Nephron (organoid): ENCODE results near the gene CSK.

Experiments used
- H3K27ac Mint-ChIP-seq, 3 experiments: 2 replicates each; pipeline ENCODE4 v1.8.0; 2020; ENCODE audit warnings: mixed read lengths in 3 of 3, mild to moderate bottlenecking in 2 of 3, moderate library complexity in 1 of 3
- H3K27me3 Mint-ChIP-seq: 2 replicates; pipeline ENCODE4 v1.8.0; 2021; ENCODE audit warnings: low read depth, mild to moderate bottlenecking, moderate library complexity, mixed read lengths
- H3K36me3 Mint-ChIP-seq: 2 replicates; pipeline ENCODE4 v1.8.0; 2020; ENCODE audit warnings: low read depth, mixed read lengths
- H3K4me1 Mint-ChIP-seq: 2 replicates; pipeline ENCODE4 v1.8.0; 2020; ENCODE audit warnings: mixed read lengths
- H3K4me3 Mint-ChIP-seq, 3 experiments: 2 replicates each; pipeline ENCODE4 v1.8.0; 2020; ENCODE audit warnings: mild to moderate bottlenecking in 3 of 3, mixed read lengths in 3 of 3, moderate library complexity in 2 of 3
- H3K9me3 Mint-ChIP-seq: 2 replicates; pipeline ENCODE4 v1.8.0; 2020; ENCODE audit warnings: mixed read lengths
- TF ChIP-seq, protein P1 (sequence below), 3 experiments: fragments of 200-600 bp; sonication (generic); IDR thresholded peaks; one replicate each; pipeline ENCODE4 v1.5.0; 2021; ENCODE audit warnings: antibody characterized with exemption in 3 of 3; ENCODE audit not compliant: unreplicated experiment in 3 of 3

Gene CSK

DNA sequence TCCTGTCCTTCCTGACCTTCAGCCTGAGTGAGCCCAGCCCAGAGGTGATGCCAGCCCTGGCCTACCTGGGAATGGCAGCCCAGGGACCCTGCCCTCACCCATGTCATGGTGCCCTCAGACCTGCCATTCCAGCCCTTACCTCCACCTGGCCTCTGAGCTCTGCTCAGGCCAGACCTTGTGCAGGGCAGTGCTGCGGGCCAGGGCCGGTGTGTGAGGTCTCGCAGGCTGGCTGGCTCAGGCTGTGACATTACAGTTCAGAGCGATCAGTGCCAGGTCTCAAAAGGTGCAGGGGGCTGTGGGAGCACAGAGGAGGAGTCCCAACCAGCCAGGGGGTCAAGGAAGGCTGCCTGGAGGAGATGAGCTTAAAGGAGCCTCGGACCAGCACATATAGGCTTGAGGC, 38.2 kb downstream of the CSK start:
- Mint-ChIP-seq H3K36me3 (no peaks in the 10 kb centered on the region), H3K4me3 (no peak overlapping the region), H3K27me3 (peaks cover 43% of the 10 kb centered on the region), H3K27ac (no peak overlapping the region), H3K4me1 (no peaks in the 10 kb centered on the region), H3K9me3 (no peaks in the 10 kb centered on the region)
- TF ChIP-seq, protein P1, sequence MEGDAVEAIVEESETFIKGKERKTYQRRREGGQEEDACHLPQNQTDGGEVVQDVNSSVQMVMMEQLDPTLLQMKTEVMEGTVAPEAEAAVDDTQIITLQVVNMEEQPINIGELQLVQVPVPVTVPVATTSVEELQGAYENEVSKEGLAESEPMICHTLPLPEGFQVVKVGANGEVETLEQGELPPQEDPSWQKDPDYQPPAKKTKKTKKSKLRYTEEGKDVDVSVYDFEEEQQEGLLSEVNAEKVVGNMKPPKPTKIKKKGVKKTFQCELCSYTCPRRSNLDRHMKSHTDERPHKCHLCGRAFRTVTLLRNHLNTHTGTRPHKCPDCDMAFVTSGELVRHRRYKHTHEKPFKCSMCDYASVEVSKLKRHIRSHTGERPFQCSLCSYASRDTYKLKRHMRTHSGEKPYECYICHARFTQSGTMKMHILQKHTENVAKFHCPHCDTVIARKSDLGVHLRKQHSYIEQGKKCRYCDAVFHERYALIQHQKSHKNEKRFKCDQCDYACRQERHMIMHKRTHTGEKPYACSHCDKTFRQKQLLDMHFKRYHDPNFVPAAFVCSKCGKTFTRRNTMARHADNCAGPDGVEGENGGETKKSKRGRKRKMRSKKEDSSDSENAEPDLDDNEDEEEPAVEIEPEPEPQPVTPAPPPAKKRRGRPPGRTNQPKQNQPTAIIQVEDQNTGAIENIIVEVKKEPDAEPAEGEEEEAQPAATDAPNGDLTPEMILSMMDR (IDR thresholded peaks at IDR 0.05; ENCODE audit: unreplicated experiment in 3 of 3), result no peak

- Mint-ChIP-seq H3K9me3 (no peaks in the 10 kb centered on the region), H3K4me1 (no peaks in the 10 kb centered on the region), H3K27me3 (peaks cover 52% of the 10 kb centered on the region), H3K36me3 (no peaks in the 10 kb centered on the region), H3K27ac (no peak overlapping the region), H3K4me3 (no peak overlapping the region)
- TF ChIP-seq, protein P1 (IDR thresholded peaks at IDR 0.05; ENCODE audit: unreplicated experiment in 3 of 3), result no peak
These were observed 39.4 kb downstream of the CSK start for GRCh38 chr15:74821091-74821789.

GRCh38 chr15:74821790-74822158, 39.9 kb downstream of the CSK start:
- Mint-ChIP-seq H3K9me3 (no peaks in the 10 kb centered on the region), H3K4me3 (no peak overlapping the region), H3K27ac (no peak overlapping the region), H3K36me3 (no peaks in the 10 kb centered on the region), H3K4me1 (no peaks in the 10 kb centered on the region), H3K27me3 (peaks cover 55% of the 10 kb centered on the region)
- TF ChIP-seq, protein P1 (IDR thresholded peaks at IDR 0.05; ENCODE audit: unreplicated experiment in 3 of 3), result no peak

- H3K9me3 Mint-ChIP-seq, result no peaks in the 10 kb centered on the region
- no peak overlapping the region for H3K4me3 Mint-ChIP-seq
These were observed 40.4 kb downstream of the CSK start for GRCh38 chr15:74822233-74822632.

GRCh38 chr15:74823324-74823723, 41.4 kb downstream of the CSK start:
- Mint-ChIP-seq H3K4me1 (no peaks in the 10 kb centered on the region), H3K27me3 (peaks cover 71% of the 10 kb centered on the region), H3K4me3 (no peak overlapping the region), H3K27ac (no peak overlapping the region), H3K9me3 (no peaks in the 10 kb centered on the region), H3K36me3 (no peaks in the 10 kb centered on the region)
- TF ChIP-seq, protein P1 (IDR thresholded peaks at IDR 0.05; ENCODE audit: unreplicated experiment in 3 of 3), result no peak

More at GRCh38 chr15:74822233-74822632, 40.4 kb downstream of the CSK start:
- no peaks in the 10 kb centered on the region for H3K36me3 Mint-ChIP-seq
- H3K4me1 Mint-ChIP-seq, result no peaks in the 10 kb centered on the region
- no peak overlapping the region for H3K27ac Mint-ChIP-seq
- TF ChIP-seq, protein P1 (IDR thresholded peaks at IDR 0.05; ENCODE audit: unreplicated experiment in 3 of 3), result no peak
- peaks cover 60% of the 10 kb centered on the region for H3K27me3 Mint-ChIP-seq

GRCh38 chr15:74824976-74825375, 43.1 kb downstream of the CSK start:
- peaks cover 79% of the 10 kb centered on the region for H3K27me3 Mint-ChIP-seq
- no peaks in the 10 kb centered on the region for H3K4me1 Mint-ChIP-seq
- TF ChIP-seq, protein P1 (IDR thresholded peaks at IDR 0.05; ENCODE audit: unreplicated experiment in 3 of 3), result no peak
- H3K9me3 Mint-ChIP-seq, result no peaks in the 10 kb centered on the region
- no peak overlapping the region for H3K4me3 Mint-ChIP-seq
- H3K36me3 Mint-ChIP-seq, result no peaks in the 10 kb centered on the region
- no peak overlapping the region for H3K27ac Mint-ChIP-seq
